ENCODE results near the gene LITAF. TPM values are rescaled to one million over a fixed set of nuclear protein-coding genes. Genes with fewer than 3 reads are reported as not detected.

The LITAF gene
- total and polyA plus RNA-seq, 4 donors: 5.2 to 65.2 (median 36.0) TPM

DNA sequence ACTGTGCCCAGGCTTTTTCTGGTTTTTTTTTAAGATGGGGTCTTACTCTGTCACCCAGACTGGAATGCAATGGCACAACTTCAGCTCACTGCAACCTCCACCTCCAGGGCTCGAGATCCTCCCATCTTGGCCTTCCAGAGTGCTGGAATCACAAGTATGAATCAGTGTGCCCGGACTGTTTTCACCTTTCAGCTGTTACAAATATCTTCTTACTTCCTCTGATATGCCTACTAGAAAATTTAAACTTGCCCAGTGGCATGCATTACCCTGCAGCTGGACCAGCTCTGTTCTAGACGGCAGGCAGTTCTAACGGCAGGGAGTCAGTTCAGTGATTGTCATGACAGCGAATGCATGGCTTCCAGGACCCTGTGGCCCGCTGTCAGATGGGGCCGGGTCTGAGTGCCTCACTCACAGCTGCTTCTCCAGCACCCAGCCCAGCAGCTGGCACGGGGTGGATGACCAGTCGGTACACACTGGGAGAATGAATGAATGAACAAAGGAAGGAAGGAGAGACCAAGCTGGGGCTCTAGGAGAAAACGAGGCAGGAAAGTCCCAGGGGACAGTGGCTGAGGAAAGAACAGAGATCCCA, 28.0 kb upstream of the LITAF start:
- WGBS: 86% methylated on average over 10 of the region's 10 CpGs

More for the DNA sequence above, 28.0 kb upstream of the LITAF start:
- Histone ChIP-seq H3K4me1 (ENCODE audit: control insufficient read depth in 4 of 4, insufficient read depth in 4 of 4, low read length in 3 of 4) (peaks cover 5 to 14% (median 11%) of the 10 kb centered on the region in 4 donors), H3K27ac (ENCODE audit: low read depth in 1 of 2, low read length in 2 of 2) (no peak overlapping the region), H3K9me3 (ENCODE audit: control insufficient read depth in 4 of 4, low read length in 3 of 4) (no peaks in the 10 kb centered on the region), H3K4me3 (ENCODE audit: low read depth in 1 of 3, low read length in 3 of 3) (no peak overlapping the region), H3K36me3 (ENCODE audit: control insufficient read depth in 4 of 4, insufficient read depth in 3 of 4, low read depth in 1 of 4, low read length in 3 of 4) (no peaks in the 10 kb centered on the region), H3K27me3 (ENCODE audit: control insufficient read depth in 4 of 4, insufficient read depth in 4 of 4, low read length in 3 of 4) (no peaks in the 10 kb centered on the region), H3K9ac (ENCODE audit: low read depth in 1 of 2, low read length in 2 of 2) (no peak overlapping the region)
- TF ChIP-seq JUND (IDR thresholded peaks at IDR 0.05) (no peak), HNF4A (conservative IDR thresholded peaks at IDR 0.05) (no peak), HNF4G (IDR thresholded peaks at IDR 0.05) (no peak), TAF1 (conservative IDR thresholded peaks at IDR 0.05) (no peak), FOXA2 (IDR thresholded peaks at IDR 0.05) (no peak), RAD21 (IDR thresholded peaks at IDR 0.05) (no peak), EGR1 (IDR thresholded peaks at IDR 0.05; ENCODE audit: low read depth in 2 of 2) (no peak), FOXA1 (IDR thresholded peaks at IDR 0.05) (no peak), RXRA (IDR thresholded peaks at IDR 0.05) (no peak), GABPA (IDR thresholded peaks at IDR 0.05 in 1 of 2, conservative IDR thresholded peaks at IDR 0.05 in 1 of 2) (no peak), SP1 (IDR thresholded peaks at IDR 0.05) (no peak), NR2F2 (IDR thresholded peaks at IDR 0.05) (no peak), YY1 (IDR thresholded peaks at IDR 0.05) (no peak)
- TF ChIP-seq, protein P1, sequence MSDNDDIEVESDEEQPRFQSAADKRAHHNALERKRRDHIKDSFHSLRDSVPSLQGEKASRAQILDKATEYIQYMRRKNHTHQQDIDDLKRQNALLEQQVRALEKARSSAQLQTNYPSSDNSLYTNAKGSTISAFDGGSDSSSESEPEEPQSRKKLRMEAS (IDR thresholded peaks at IDR 0.05): no peak
- TF ChIP-seq, protein P2, sequence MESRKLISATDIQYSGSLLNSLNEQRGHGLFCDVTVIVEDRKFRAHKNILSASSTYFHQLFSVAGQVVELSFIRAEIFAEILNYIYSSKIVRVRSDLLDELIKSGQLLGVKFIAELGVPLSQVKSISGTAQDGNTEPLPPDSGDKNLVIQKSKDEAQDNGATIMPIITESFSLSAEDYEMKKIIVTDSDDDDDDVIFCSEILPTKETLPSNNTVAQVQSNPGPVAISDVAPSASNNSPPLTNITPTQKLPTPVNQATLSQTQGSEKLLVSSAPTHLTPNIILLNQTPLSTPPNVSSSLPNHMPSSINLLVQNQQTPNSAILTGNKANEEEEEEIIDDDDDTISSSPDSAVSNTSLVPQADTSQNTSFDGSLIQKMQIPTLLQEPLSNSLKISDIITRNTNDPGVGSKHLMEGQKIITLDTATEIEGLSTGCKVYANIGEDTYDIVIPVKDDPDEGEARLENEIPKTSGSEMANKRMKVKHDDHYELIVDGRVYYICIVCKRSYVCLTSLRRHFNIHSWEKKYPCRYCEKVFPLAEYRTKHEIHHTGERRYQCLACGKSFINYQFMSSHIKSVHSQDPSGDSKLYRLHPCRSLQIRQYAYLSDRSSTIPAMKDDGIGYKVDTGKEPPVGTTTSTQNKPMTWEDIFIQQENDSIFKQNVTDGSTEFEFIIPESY (IDR thresholded peaks at IDR 0.05): no peak
- TF ChIP-seq, protein P3, sequence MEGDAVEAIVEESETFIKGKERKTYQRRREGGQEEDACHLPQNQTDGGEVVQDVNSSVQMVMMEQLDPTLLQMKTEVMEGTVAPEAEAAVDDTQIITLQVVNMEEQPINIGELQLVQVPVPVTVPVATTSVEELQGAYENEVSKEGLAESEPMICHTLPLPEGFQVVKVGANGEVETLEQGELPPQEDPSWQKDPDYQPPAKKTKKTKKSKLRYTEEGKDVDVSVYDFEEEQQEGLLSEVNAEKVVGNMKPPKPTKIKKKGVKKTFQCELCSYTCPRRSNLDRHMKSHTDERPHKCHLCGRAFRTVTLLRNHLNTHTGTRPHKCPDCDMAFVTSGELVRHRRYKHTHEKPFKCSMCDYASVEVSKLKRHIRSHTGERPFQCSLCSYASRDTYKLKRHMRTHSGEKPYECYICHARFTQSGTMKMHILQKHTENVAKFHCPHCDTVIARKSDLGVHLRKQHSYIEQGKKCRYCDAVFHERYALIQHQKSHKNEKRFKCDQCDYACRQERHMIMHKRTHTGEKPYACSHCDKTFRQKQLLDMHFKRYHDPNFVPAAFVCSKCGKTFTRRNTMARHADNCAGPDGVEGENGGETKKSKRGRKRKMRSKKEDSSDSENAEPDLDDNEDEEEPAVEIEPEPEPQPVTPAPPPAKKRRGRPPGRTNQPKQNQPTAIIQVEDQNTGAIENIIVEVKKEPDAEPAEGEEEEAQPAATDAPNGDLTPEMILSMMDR (IDR thresholded peaks at IDR 0.05; ENCODE audit: low read depth, low read length, missing input control): no peak
- TF ChIP-seq, protein P4, sequence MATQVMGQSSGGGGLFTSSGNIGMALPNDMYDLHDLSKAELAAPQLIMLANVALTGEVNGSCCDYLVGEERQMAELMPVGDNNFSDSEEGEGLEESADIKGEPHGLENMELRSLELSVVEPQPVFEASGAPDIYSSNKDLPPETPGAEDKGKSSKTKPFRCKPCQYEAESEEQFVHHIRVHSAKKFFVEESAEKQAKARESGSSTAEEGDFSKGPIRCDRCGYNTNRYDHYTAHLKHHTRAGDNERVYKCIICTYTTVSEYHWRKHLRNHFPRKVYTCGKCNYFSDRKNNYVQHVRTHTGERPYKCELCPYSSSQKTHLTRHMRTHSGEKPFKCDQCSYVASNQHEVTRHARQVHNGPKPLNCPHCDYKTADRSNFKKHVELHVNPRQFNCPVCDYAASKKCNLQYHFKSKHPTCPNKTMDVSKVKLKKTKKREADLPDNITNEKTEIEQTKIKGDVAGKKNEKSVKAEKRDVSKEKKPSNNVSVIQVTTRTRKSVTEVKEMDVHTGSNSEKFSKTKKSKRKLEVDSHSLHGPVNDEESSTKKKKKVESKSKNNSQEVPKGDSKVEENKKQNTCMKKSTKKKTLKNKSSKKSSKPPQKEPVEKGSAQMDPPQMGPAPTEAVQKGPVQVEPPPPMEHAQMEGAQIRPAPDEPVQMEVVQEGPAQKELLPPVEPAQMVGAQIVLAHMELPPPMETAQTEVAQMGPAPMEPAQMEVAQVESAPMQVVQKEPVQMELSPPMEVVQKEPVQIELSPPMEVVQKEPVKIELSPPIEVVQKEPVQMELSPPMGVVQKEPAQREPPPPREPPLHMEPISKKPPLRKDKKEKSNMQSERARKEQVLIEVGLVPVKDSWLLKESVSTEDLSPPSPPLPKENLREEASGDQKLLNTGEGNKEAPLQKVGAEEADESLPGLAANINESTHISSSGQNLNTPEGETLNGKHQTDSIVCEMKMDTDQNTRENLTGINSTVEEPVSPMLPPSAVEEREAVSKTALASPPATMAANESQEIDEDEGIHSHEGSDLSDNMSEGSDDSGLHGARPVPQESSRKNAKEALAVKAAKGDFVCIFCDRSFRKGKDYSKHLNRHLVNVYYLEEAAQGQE (IDR thresholded peaks at IDR 0.05): no peak
- TF ChIP-seq, protein P5, sequence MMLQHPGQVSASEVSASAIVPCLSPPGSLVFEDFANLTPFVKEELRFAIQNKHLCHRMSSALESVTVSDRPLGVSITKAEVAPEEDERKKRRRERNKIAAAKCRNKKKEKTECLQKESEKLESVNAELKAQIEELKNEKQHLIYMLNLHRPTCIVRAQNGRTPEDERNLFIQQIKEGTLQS (IDR thresholded peaks at IDR 0.05): no peak
- DNase-seq (ENCODE audit: low spot score): no peak
